SK-N-SH (cell line): ENCODE results near the gene STRBP. TPM values are rescaled to one million over a fixed set of nuclear protein-coding genes. Genes with fewer than 3 reads are reported as not detected.

ENCODE experiments used
- CTCF ChIA-PET: fragments of 300-600, 350-600 bp; formaldehyde crosslinking; extraction: SDS; loops from one replicate; lab custom pipeline; 2021; lab: Yijun Ruan, JAX
- POLR2A ChIA-PET: fragments of 350-600 bp; sonication (Branson Sonifier 250); formaldehyde crosslinking; extraction: SDS; loops from one replicate; lab custom pipeline; 2020; ENCODE audit warnings: antibody characterized with exemption, inconsistent platforms; lab: Yijun Ruan, JAX
- DNase-seq: peaks from one replicate; pipeline ENCODE4 v3.0.0; 2012
- H2AFZ ChIP-seq: fragments of 200-600 bp; sonication (generic); 2 replicates; pipeline ENCODE4 v1.8.1; 2016; ENCODE audit warnings: antibody characterized with exemption, mild to moderate bottlenecking, low read depth
- H3F3A ChIP-seq: fragments of 200-600 bp; sonication (generic); replicated peaks from 2 replicates; pipeline ENCODE3; 2016; ENCODE audit warnings: antibody characterized with exemption, mild to moderate bottlenecking; ENCODE audit not compliant: insufficient read depth
- H3K27ac ChIP-seq, 2 experiments: fragments of 200-500 bp in 1 of 2; fragments of 200-600 bp in 1 of 2; sonication (Bioruptor generic) in 1 of 2; sonication (generic), shearing (Covaris generic) in 1 of 2; 2 replicates each; pipeline versions ENCODE4 v1.5.1 to v1.6.1; 2014 to 2016; ENCODE audit warnings: low read depth in 2 of 2, inconsistent platforms in 1 of 2, low read length in 1 of 2, mild to moderate bottlenecking in 1 of 2, mixed read lengths in 1 of 2
- H3K27me3 ChIP-seq: fragments of 200-600 bp; sonication (generic), shearing (Covaris generic); 2 replicates; pipeline ENCODE4 v1.6.1; 2016; ENCODE audit warnings: mixed run types; ENCODE audit not compliant: insufficient read depth
- H3K36me3 ChIP-seq, 2 experiments: fragments of 200-500 bp in 1 of 2; fragments of 200-600 bp in 1 of 2; sonication (Bioruptor generic) in 1 of 2; sonication (generic) in 1 of 2; replicated peaks in 1 of 2; 2 replicates each; pipeline versions ENCODE3 to v1.5.1; 2014 to 2016; ENCODE audit warnings: low read length in 1 of 2, mild to moderate bottlenecking in 1 of 2; ENCODE audit not compliant: insufficient read depth in 2 of 2, control insufficient read depth in 1 of 2
- H3K4me1 ChIP-seq, 2 experiments: fragments of 200-500 bp in 1 of 2; fragments of 200-600 bp in 1 of 2; sonication (Bioruptor generic) in 1 of 2; sonication (generic), shearing (Covaris generic) in 1 of 2; 2 replicates each; pipeline versions ENCODE4 v1.5.1 to v1.6.1; 2014 to 2016; ENCODE audit warnings: low read depth in 1 of 2, low read length in 1 of 2, mixed run types in 1 of 2; ENCODE audit not compliant: insufficient read depth in 2 of 2, control insufficient read depth in 1 of 2
- H3K4me2 ChIP-seq: fragments of 200-600 bp; sonication (generic), shearing (Covaris generic); 2 replicates; pipeline ENCODE4 v1.6.1; 2017; ENCODE audit warnings: mixed run types
- H3K4me3 ChIP-seq, 2 experiments: fragments of 200-500 bp in 1 of 2; fragments of 200-600 bp in 1 of 2; sonication (Bioruptor generic) in 1 of 2; sonication (generic), shearing (Covaris generic) in 1 of 2; 2 replicates each; pipeline versions ENCODE4 v1.5.1 to v1.8.1; 2014 to 2016; ENCODE audit warnings: low read depth in 2 of 2, inconsistent platforms in 1 of 2, low read length in 1 of 2, mild to moderate bottlenecking in 1 of 2, mixed read lengths in 1 of 2, moderate library complexity in 1 of 2
- H3K79me2 ChIP-seq: fragments of 200-600 bp; sonication (generic); 2 replicates; pipeline ENCODE4 v1.8.1; 2017; ENCODE audit warnings: mild to moderate bottlenecking; ENCODE audit not compliant: insufficient read depth
- H3K9ac ChIP-seq: fragments of 200-600 bp; sonication (generic); 2 replicates; pipeline ENCODE4 v1.6.1; 2017; ENCODE audit warnings: mixed run types
- H3K9me2 ChIP-seq: fragments of 200-600 bp; sonication (generic); 2 replicates; pipeline ENCODE4 v1.6.1; 2017; ENCODE audit warnings: mixed run types
- H3K9me3 ChIP-seq: fragments of 200-600 bp; sonication (generic); 2 replicates; pipeline ENCODE4 v1.6.1; 2017; ENCODE audit warnings: mixed run types, mild to moderate bottlenecking, moderate library complexity
- H4K20me1 ChIP-seq: fragments of 200-600 bp; sonication (generic); 2 replicates; pipeline ENCODE4 v1.6.1; 2017; ENCODE audit warnings: mild to moderate bottlenecking, mixed run types; ENCODE audit not compliant: insufficient read depth
- CHD2 ChIP-seq: fragments of 150-350 bp; IDR thresholded peaks from 2 replicates; pipeline ENCODE4 v1.6.1; 2018; ENCODE audit warnings: low read length; ENCODE audit not compliant: partially characterized antibody
- ELF1 ChIP-seq: IDR thresholded peaks from 2 replicates; pipeline ENCODE4 v1.4.0; 2012
- GABPA ChIP-seq: IDR thresholded peaks from 2 replicates; pipeline ENCODE4 v1.4.0; 2012; ENCODE audit warnings: low read depth, mild to moderate bottlenecking
- GATA2 ChIP-seq: sonication (generic); formaldehyde crosslinking; IDR thresholded peaks from 2 replicates; pipeline ENCODE4 v1.5.0; 2020; ENCODE audit warnings: mild to moderate bottlenecking, missing genetic modification reagents
- JUND ChIP-seq: IDR thresholded peaks from 2 replicates; pipeline ENCODE4 v1.4.0; 2012
- NRF1 ChIP-seq: IDR thresholded peaks from 2 replicates; pipeline ENCODE4 v1.6.1; 2012; ENCODE audit warnings: low read depth, mild to moderate bottlenecking, low read length
- POLR2AphosphoS5 ChIP-seq: IDR thresholded peaks from 2 replicates; pipeline ENCODE4 v1.6.1; 2012; ENCODE audit warnings: low read depth, low read length
- RAD21 ChIP-seq: IDR thresholded peaks from 2 replicates; pipeline ENCODE4 v1.6.1; 2012; ENCODE audit warnings: mild to moderate bottlenecking, low read length
- RCOR1 ChIP-seq: fragments of 150-350 bp; IDR thresholded peaks from 2 replicates; pipeline ENCODE4 v1.6.1; 2017; ENCODE audit warnings: antibody characterized with exemption, low read length
- TAF1 ChIP-seq: IDR thresholded peaks from 2 replicates; pipeline ENCODE4 v1.6.1; 2012; ENCODE audit warnings: low read depth, mild to moderate bottlenecking, low read length, moderate library complexity, borderline replicate concordance
- TCF12 ChIP-seq: IDR thresholded peaks from 2 replicates; pipeline ENCODE4 v1.4.0; 2012
- USF1 ChIP-seq: IDR thresholded peaks from 2 replicates; pipeline ENCODE4 v1.4.0; 2012; ENCODE audit warnings: low read depth, borderline replicate concordance
- USF2 ChIP-seq: fragments of 150-350 bp; IDR thresholded peaks from 2 replicates; pipeline ENCODE4 v1.6.1; 2017; ENCODE audit warnings: antibody characterized with exemption, low read length, low read depth, borderline replicate concordance
- YY1 ChIP-seq: IDR thresholded peaks from 2 replicates; pipeline ENCODE4 v1.4.0; 2012; ENCODE audit warnings: low read depth, mild to moderate bottlenecking
- WGBS: methylation state at CpG from one replicate; pipeline ENCODE4 v1.1.6; 2017; ENCODE audit warnings: low lambda C conversion rate; 5-methylcytosine and 5-hydroxymethylcytosine counted together
- polyA plus RNA-seq, 3 experiments: library from polyadenylated mRNA; depleted of rRNA; stranded (reverse); fragments of >200 nt; gene quantifications; 2 replicates each; pipeline ENCODE4 v1.2.3, GENCODE V29; 2012
- TF ChIP-seq, protein P1 (sequence below): IDR thresholded peaks from 2 replicates; pipeline ENCODE4; 2012
- TF ChIP-seq, protein P2 (sequence below): fragments of 200-600 bp; sonication (generic); IDR thresholded peaks from 2 replicates; pipeline ENCODE4 v1.6.1; 2017; ENCODE audit warnings: antibody characterized with exemption, mild to moderate bottlenecking, moderate library complexity
- TF ChIP-seq, protein P3 (sequence below): fragments of 150-350 bp; IDR thresholded peaks from 2 replicates; pipeline ENCODE4 v1.6.1; 2016; ENCODE audit warnings: mild to moderate bottlenecking, low read depth, low read length

The STRBP gene
- polyA plus RNA-seq, 1 of the 3 experiments (the other 2 are of a cell fraction) = 5.9 TPM

DNA sequence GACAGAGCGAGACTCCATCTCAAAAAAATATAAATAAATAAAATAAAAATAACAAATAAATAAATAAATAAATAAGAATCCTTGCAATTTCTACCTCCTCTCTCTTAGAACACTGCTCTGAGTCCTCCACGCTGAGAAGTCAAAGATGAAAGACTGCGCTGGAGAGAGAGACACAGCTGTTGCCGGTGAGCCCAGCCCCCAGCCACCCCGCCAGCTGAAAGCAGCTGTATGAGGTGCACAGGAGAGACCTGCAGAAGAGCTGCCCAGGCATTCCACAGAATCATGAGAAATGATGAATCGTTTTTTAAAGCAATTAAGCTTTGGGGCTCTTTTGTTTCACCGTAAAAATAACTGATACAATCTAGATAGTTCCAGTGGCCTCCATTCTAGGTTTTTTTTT is 16.3 kb upstream of the STRBP start (continued):
- no peak for TF ChIP-seq USF1
- no peak for TF ChIP-seq USF2
- no peak for TF ChIP-seq TAF1
- TF ChIP-seq GABPA = no peak
- TF ChIP-seq, all 33 proteins: peak for 0

GRCh38 chr9:123283455-123283854 is 15.1 kb upstream of the STRBP start:
- Histone ChIP-seq H2AFZ (no peak overlapping the region), H3F3A (no peaks in the 10 kb centered on the region), H3K4me1 (no peaks in the 10 kb centered on the region; a peak in 1 of 4 replicates), H3K79me2 (no peaks in the 10 kb centered on the region), H3K9me3 (no peaks in the 10 kb centered on the region), H3K4me3 (no peak overlapping the region), H4K20me1 (no peaks in the 10 kb centered on the region), H3K27me3 (peaks cover under 1% of the 10 kb centered on the region; the same call in 1 of the 2 replicates), H3K9me2 (no peaks in the 10 kb centered on the region), H3K27ac (no peak overlapping the region), H3K36me3 (no peaks in the 10 kb centered on the region), H3K9ac (no peak overlapping the region), H3K4me2 (no peak overlapping the region)
- ChIA-PET CTCF (no interaction called here), POLR2A (no interaction called here)
- TF ChIP-seq NRF1 (no peak), TCF12 (no peak), ELF1 (no peak), CHD2 (no peak), YY1 (no peak), RAD21 (no peak), RCOR1 (no peak), POLR2AphosphoS5 (no peak), GATA2 (CRISPR knock-in tag) (no peak), JUND (no peak)
- TF ChIP-seq, protein P1, sequence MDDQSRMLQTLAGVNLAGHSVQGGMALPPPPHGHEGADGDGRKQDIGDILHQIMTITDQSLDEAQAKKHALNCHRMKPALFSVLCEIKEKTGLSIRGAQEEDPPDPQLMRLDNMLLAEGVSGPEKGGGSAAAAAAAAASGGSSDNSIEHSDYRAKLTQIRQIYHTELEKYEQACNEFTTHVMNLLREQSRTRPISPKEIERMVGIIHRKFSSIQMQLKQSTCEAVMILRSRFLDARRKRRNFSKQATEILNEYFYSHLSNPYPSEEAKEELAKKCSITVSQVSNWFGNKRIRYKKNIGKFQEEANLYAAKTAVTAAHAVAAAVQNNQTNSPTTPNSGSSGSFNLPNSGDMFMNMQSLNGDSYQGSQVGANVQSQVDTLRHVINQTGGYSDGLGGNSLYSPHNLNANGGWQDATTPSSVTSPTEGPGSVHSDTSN = no peak
- TF ChIP-seq, protein P2, sequence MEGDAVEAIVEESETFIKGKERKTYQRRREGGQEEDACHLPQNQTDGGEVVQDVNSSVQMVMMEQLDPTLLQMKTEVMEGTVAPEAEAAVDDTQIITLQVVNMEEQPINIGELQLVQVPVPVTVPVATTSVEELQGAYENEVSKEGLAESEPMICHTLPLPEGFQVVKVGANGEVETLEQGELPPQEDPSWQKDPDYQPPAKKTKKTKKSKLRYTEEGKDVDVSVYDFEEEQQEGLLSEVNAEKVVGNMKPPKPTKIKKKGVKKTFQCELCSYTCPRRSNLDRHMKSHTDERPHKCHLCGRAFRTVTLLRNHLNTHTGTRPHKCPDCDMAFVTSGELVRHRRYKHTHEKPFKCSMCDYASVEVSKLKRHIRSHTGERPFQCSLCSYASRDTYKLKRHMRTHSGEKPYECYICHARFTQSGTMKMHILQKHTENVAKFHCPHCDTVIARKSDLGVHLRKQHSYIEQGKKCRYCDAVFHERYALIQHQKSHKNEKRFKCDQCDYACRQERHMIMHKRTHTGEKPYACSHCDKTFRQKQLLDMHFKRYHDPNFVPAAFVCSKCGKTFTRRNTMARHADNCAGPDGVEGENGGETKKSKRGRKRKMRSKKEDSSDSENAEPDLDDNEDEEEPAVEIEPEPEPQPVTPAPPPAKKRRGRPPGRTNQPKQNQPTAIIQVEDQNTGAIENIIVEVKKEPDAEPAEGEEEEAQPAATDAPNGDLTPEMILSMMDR = no peak
- TF ChIP-seq, protein P3, sequence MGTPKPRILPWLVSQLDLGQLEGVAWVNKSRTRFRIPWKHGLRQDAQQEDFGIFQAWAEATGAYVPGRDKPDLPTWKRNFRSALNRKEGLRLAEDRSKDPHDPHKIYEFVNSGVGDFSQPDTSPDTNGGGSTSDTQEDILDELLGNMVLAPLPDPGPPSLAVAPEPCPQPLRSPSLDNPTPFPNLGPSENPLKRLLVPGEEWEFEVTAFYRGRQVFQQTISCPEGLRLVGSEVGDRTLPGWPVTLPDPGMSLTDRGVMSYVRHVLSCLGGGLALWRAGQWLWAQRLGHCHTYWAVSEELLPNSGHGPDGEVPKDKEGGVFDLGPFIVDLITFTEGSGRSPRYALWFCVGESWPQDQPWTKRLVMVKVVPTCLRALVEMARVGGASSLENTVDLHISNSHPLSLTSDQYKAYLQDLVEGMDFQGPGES = no peak
- WGBS = 94% methylated on average over 3 of the region's 3 CpGs
- DNase-seq = no peak
